Thoracic aorta (tissue), 2 donors: Measurements from ENCODE around the gene AHSG. TPM values are rescaled to one million over a fixed set of nuclear protein-coding genes. Genes with fewer than 3 reads are reported as not detected.

Experiments used
- ATAC-seq: fragments of 150-250 bp; one replicate; pipeline ENCODE4 v1.8.0; 2017; ENCODE audit warnings: low read depth; ENCODE audit not compliant: insufficient number of reproducible peaks, low FRiP score
- DNase-seq: peaks from one replicate; pipeline ENCODE4 v3.0.0-alpha.2; 2020; ENCODE audit warnings: low spot score
- H3K27ac ChIP-seq, 2 donors: fragments of 200-600 bp; sonication (generic); 1 replicate in 1 of 2; 2 replicates in 1 of 2; pipeline ENCODE4 v1.5.1; 2016; ENCODE audit warnings: mild to moderate bottlenecking in 2 of 2, moderate library complexity in 2 of 2
- H3K27me3 ChIP-seq: fragments of 200-600 bp; sonication (generic); replicated peaks from 2 replicates; pipeline ENCODE4 v1.6.0; 2016; ENCODE audit warnings: mild to moderate bottlenecking; ENCODE audit not compliant: insufficient read depth
- H3K36me3 ChIP-seq: fragments of 200-600 bp; sonication (generic); one replicate; pipeline ENCODE4 v1.5.1; 2016
- H3K4me1 ChIP-seq, 2 donors: fragments of 200-600 bp; sonication (generic); 1 replicate in 1 of 2; 2 replicates in 1 of 2; pipeline versions ENCODE4 v1.5.1 to v1.6.0; 2016; ENCODE audit warnings: low read depth in 2 of 2, mild to moderate bottlenecking in 1 of 2; ENCODE audit not compliant: control insufficient read depth in 1 of 2
- H3K4me3 ChIP-seq: fragments of 200-600 bp; sonication (generic); 2 replicates; pipeline ENCODE4 v1.5.1; 2016; ENCODE audit warnings: mild to moderate bottlenecking
- H3K9me3 ChIP-seq: fragments of 200-600 bp; sonication (generic); 2 replicates; pipeline ENCODE4 v1.5.1; 2016
- total RNA-seq, 2 donors: library from RNA; depleted of rRNA; stranded (reverse); fragments of >200 nt; gene quantifications; one replicate each; pipeline versions ENCODE4 v1.1.0 to v1.2.3, GENCODE V29; 2016
- TF ChIP-seq, protein P1 (sequence below): fragments of 200-600 bp; sonication (generic); IDR thresholded peaks from one replicate; pipeline ENCODE4 v1.5.1; 2019; ENCODE audit warnings: antibody characterized with exemption

AHSG gene
- total RNA-seq, 2 donors from 2014 or later: not detected

DNA sequence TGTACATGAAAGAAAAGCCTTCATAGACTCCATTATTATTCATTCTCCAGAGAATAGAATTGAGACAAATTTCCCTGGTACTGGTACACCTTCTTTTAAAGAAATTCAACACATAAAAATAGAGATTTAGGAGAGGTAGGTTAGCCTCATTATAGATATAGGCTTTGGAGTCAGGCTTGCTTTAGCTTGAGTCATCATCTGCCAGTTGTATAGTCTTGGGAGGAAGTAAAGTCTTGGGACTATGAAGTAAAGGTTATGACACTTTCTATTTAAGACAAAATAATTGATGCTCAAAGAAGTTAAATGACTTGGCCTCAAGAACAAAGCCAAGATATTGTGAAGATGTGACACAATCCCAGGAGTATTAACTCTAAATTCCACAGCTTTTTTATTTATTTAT, 57.3 kb downstream of the AHSG start:
- DNase-seq (no peak), ATAC-seq (no peak)
- TF ChIP-seq, protein P1, sequence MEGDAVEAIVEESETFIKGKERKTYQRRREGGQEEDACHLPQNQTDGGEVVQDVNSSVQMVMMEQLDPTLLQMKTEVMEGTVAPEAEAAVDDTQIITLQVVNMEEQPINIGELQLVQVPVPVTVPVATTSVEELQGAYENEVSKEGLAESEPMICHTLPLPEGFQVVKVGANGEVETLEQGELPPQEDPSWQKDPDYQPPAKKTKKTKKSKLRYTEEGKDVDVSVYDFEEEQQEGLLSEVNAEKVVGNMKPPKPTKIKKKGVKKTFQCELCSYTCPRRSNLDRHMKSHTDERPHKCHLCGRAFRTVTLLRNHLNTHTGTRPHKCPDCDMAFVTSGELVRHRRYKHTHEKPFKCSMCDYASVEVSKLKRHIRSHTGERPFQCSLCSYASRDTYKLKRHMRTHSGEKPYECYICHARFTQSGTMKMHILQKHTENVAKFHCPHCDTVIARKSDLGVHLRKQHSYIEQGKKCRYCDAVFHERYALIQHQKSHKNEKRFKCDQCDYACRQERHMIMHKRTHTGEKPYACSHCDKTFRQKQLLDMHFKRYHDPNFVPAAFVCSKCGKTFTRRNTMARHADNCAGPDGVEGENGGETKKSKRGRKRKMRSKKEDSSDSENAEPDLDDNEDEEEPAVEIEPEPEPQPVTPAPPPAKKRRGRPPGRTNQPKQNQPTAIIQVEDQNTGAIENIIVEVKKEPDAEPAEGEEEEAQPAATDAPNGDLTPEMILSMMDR: no peak
- H3K9me3 ChIP-seq: no peaks in the 10 kb centered on the region
- H3K4me3 ChIP-seq: no peak overlapping the region
- H3K27ac ChIP-seq: no peak overlapping the region
- H3K36me3 ChIP-seq: no peaks in the 10 kb centered on the region
- peaks cover 0 to 4% of the 10 kb centered on the region in 2 donors for H3K4me1 ChIP-seq
- H3K27me3 ChIP-seq: no peaks in the 10 kb centered on the region

Other genes with a start within 250 kb of the AHSG start
- gene CRYGS, start 68.7 kb upstream of the AHSG start, total RNA-seq: 1 to 10 TPM; 3.7 to 4.4 TPM
- gene TBCCD1, start 45.7 kb upstream of the AHSG start, total RNA-seq: 10 to 100 TPM; 10.2 to 25.8 TPM
- gene DNAJB11, start 42.3 kb upstream of the AHSG start, total RNA-seq: 10 to 100 TPM; 41.3 to 44.9 TPM
- not detected for gene FETUB, start 27.3 kb downstream of the AHSG start, total RNA-seq
- gene HRG, start 53.0 kb downstream of the AHSG start, total RNA-seq: not detected
- gene KNG1, start 104.3 kb downstream of the AHSG start, total RNA-seq: not detected
- gene EIF4A2, start 170.5 kb downstream of the AHSG start, total RNA-seq: 100 to 1,000 TPM; 297 to 360 TPM
- gene RFC4, start 193.4 kb downstream of the AHSG start, total RNA-seq: 10 to 100 TPM in 1 of 2 donors, 1 to 10 TPM in 1; 4.7 to 20.4 TPM
- 1 to 10 TPM; 6.8 to 8.8 TPM for gene ADIPOQ, start 229.7 kb downstream of the AHSG start, total RNA-seq